Caco-2 (cell line): ENCODE data around the gene LRRC28. TPM values are rescaled to one million over a fixed set of nuclear protein-coding genes. Genes with fewer than 3 reads are reported as not detected.
A peak's percentile ranks its signal among the peaks of the same experiment; 100 is the strongest.

Source experiments
- BruUV-seq: library from RNA; stranded (reverse); fragments of 400-500 nt; replicated peaks from 2 replicates; lab custom pipeline; 2021; lab: Mats Ljungman, UMichigan
- CTCF ChIA-PET: fragments of 300-600 bp; sonication (Branson Sonifier 250); formaldehyde crosslinking; loops from one replicate; lab custom pipeline; 2022; ENCODE audit warnings: antibody characterized with exemption; lab: Charles Lee
- POLR2A ChIA-PET: fragments of 300-600 bp; sonication (Branson Sonifier 250); formaldehyde crosslinking; loops from one replicate; lab custom pipeline; 2022; ENCODE audit warnings: antibody characterized with exemption; lab: Charles Lee
- DNase-seq, 2 experiments: peaks; one replicate each; pipeline versions ENCODE4 v3.0.0 to v3.0.0-alpha.2; 2020 to 2022
- H3K27me3 ChIP-seq: replicated peaks from 2 replicates; pipeline ENCODE4 v1.6.0; 2011; ENCODE audit warnings: low read length; ENCODE audit not compliant: control insufficient read depth, insufficient read depth
- H3K36me3 ChIP-seq: 2 replicates; pipeline ENCODE4 v1.5.1; 2011; ENCODE audit warnings: low read length; ENCODE audit not compliant: control insufficient read depth, insufficient read depth
- H3K4me1 ChIP-seq: fragments of 250-450 bp; sonication (Bioruptor Pico); 2 replicates; pipeline ENCODE4 v1.5.1; 2020; ENCODE audit warnings: mild to moderate bottlenecking
- H3K4me3 ChIP-seq: 2 replicates; pipeline ENCODE4 v1.5.1; 2011; ENCODE audit warnings: low read depth, mild to moderate bottlenecking, control low read depth, low read length
- H3K9me3 ChIP-seq: fragments of 250-450 bp; sonication (Bioruptor Pico); 2 replicates; pipeline ENCODE4 v1.5.1; 2020; ENCODE audit warnings: mild to moderate bottlenecking, moderate library complexity
- H3K27ac Mint-ChIP-seq: one replicate; pipeline ENCODE4 v1.8.0; 2022; ENCODE audit warnings: mixed read lengths; ENCODE audit not compliant: unreplicated experiment
- H3K27me3 Mint-ChIP-seq: one replicate; pipeline ENCODE4 v1.8.0; 2022; ENCODE audit warnings: mixed read lengths; ENCODE audit not compliant: insufficient read depth, unreplicated experiment
- H3K36me3 Mint-ChIP-seq: one replicate; pipeline ENCODE4 v1.8.0; 2022; ENCODE audit warnings: mild to moderate bottlenecking, mixed read lengths; ENCODE audit not compliant: insufficient read depth, unreplicated experiment
- H3K4me1 Mint-ChIP-seq: one replicate; pipeline ENCODE4 v1.8.0; 2022; ENCODE audit warnings: low read depth, mixed read lengths; ENCODE audit not compliant: unreplicated experiment
- H3K4me3 Mint-ChIP-seq: one replicate; pipeline ENCODE4 v1.8.0; 2022; ENCODE audit warnings: mild to moderate bottlenecking, moderate library complexity, mixed read lengths; ENCODE audit not compliant: unreplicated experiment
- H3K9me3 Mint-ChIP-seq: one replicate; pipeline ENCODE4 v1.8.0; 2022; ENCODE audit warnings: mixed read lengths; ENCODE audit not compliant: unreplicated experiment
- CTCF ChIP-seq, 2 experiments: fragments of 200-600 bp in 1 of 2; IDR thresholded peaks; 1 replicate in 1 of 2; 2 replicates in 1 of 2; pipeline versions ENCODE4 v1.5.1 to v1.8.0; 2011 to 2022; ENCODE audit warnings: antibody characterized with exemption in 1 of 2, control low read depth in 1 of 2, inconsistent platforms in 1 of 2, low read depth in 1 of 2, low read length in 1 of 2, mild to moderate bottlenecking in 1 of 2, moderate library complexity in 1 of 2; ENCODE audit not compliant: insufficient read depth in 1 of 2, severe bottlenecking in 1 of 2, unreplicated experiment in 1 of 2
- intact Hi-C: fragments of 100-400 bp; cut with micrococcal nuclease; formaldehyde crosslinking; loops from one replicate; pipeline ENCODE4 v1.10.0; 2022; ENCODE audit not compliant: unreplicated experiment
- total RNA-seq: library from RNA; stranded (reverse); gene quantifications from 2 replicates; pipeline ENCODE4 v1.2.3, GENCODE V29; 2022

The LRRC28 gene
- total RNA-seq, 1 experiment from 2014 or later = 17.8 TPM

DNA sequence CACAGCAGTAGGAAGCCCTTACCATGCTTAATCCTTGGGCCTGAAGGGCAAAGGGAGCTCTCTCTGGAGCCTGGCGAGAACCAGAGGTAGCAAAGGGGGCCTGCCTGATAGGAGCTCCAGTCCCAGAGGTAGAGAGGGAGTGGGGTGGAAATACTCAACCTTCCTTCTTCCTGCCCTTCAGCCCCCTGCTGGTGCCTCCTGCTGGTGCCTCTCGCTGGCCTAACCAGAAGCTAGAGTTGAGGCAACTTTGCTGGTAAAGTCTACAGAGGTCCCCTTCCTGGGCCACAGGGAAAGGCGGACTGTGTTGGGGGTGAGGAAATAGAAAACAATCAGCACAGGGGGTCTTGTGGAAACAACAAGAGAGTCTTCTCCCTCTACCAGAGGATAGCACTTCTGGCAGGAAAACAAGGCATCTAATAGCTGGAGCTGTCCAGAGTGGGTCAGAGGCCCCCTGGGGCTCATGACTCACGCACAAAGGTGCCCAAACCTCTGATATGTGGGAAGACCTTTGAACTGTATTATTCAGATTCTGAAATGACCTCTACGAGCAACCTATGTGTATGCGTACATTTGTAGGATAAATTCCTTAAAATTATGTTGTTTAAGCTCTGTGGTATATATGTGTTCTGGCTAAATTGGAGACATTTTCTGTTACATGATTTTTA, 133.9 kb downstream of the LRRC28 start:
- Mint-ChIP-seq H3K27me3 (no peaks in the 10 kb centered on the region), H3K27ac (no peak overlapping the region), H3K36me3 (peaks cover 4% of the 10 kb centered on the region), H3K4me3 (no peak overlapping the region), H3K9me3 (no peaks in the 10 kb centered on the region), H3K4me1 (peaks cover 7% of the 10 kb centered on the region)
- ChIA-PET CTCF (interaction anchor here (0.6 to 1.3 kb wide), 3 partner anchors 97 to 348 kb away, joined by 3 to 11 read pairs (median 5); partner anchors contain the start of gene LYSMD4), POLR2A (no interaction called here)
- BruUV-seq = no TSS peak
- peak in 1 of 2 experiments; percentile 22 for TF ChIP-seq CTCF (IDR thresholded peaks at IDR 0.05; ENCODE audit: insufficient read depth in 1 of 2, low read depth in 1 of 2, low read length in 1 of 2, severe bottlenecking in 1 of 2, unreplicated experiment in 1 of 2)
- peak in 1 of 2 experiments; percentile 13 for DNase-seq
- peaks cover 17% of the 10 kb centered on the region for H3K4me1 ChIP-seq
- H3K4me3 ChIP-seq = no peak overlapping the region
- peaks cover 4% of the 10 kb centered on the region; the same call in 1 of the 2 replicates for H3K9me3 ChIP-seq
- intact Hi-C loops = no loop called here
- H3K27me3 ChIP-seq = no peaks in the 10 kb centered on the region
- H3K36me3 ChIP-seq = no peaks in the 10 kb centered on the region; the same call in 1 of the 2 replicates

- no peaks in the 10 kb centered on the region for H3K9me3 Mint-ChIP-seq
- peak in 1 of 2 experiments; percentile 10 for DNase-seq
- peaks cover 7% of the 10 kb centered on the region for H3K4me1 Mint-ChIP-seq
- Histone ChIP-seq H3K4me3 (no peak overlapping the region), H3K9me3 (peaks cover 4% of the 10 kb centered on the region; the same call in 1 of the 2 replicates), H3K36me3 (no peaks in the 10 kb centered on the region; the same call in 1 of the 2 replicates), H3K27me3 (no peaks in the 10 kb centered on the region), H3K4me1 (peaks cover 17% of the 10 kb centered on the region)
- intact Hi-C loops = no loop called here
- no peak overlapping the region for H3K4me3 Mint-ChIP-seq
- ChIA-PET CTCF (interaction anchor here (0.6 to 1.3 kb wide), 3 partner anchors 98 to 348 kb away, joined by 3 to 11 read pairs (median 5); partner anchors contain the start of gene LYSMD4), POLR2A (no interaction called here)
- H3K27me3 Mint-ChIP-seq = no peaks in the 10 kb centered on the region
- H3K27ac Mint-ChIP-seq = no peak overlapping the region
- TF ChIP-seq CTCF (IDR thresholded peaks at IDR 0.05; ENCODE audit: insufficient read depth in 1 of 2, low read depth in 1 of 2, low read length in 1 of 2, severe bottlenecking in 1 of 2, unreplicated experiment in 1 of 2) = no peak
- no TSS peak for BruUV-seq
- H3K36me3 Mint-ChIP-seq = peaks cover 4% of the 10 kb centered on the region
These were observed 134.6 kb downstream of the LRRC28 start for GRCh38 chr15:99385865-99386264.

DNA sequence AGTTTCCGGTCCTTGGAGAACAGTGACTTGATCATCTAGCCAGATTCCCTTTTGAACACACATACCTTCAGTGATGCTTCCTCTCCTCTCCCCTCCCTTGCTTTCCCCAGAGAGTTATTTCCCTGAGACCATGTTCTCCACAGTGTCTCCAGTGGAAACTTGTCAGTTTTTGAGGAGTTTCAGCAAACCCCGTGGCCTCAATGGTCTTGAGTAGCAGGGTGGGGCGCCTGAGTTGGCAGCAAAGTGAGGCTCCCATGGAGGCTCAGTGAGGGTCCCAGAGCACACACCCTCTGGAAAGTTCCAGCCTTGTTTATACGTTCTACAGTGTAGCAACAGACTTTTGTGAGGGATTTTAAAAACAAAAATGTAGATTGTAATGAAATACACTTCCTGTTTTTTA, 135.1 kb downstream of the LRRC28 start:
- Mint-ChIP-seq H3K4me3 (no peak overlapping the region), H3K4me1 (peaks cover 7% of the 10 kb centered on the region), H3K27me3 (no peaks in the 10 kb centered on the region), H3K27ac (no peak overlapping the region), H3K9me3 (no peaks in the 10 kb centered on the region), H3K36me3 (peaks cover 4% of the 10 kb centered on the region)
- CTCF ChIA-PET = interaction anchor here (1.3 kb wide), 1 partner anchor 318 kb away, joined by 5 read pairs; no protein-coding TSS in a partner anchor
- no peaks in the 10 kb centered on the region; the same call in 1 of the 2 replicates for H3K36me3 ChIP-seq
- H3K27me3 ChIP-seq = no peaks in the 10 kb centered on the region
- H3K4me1 ChIP-seq = peaks cover 17% of the 10 kb centered on the region
- H3K4me3 ChIP-seq = no peak overlapping the region
- BruUV-seq = no TSS peak
- peaks cover 4% of the 10 kb centered on the region; the same call in 1 of the 2 replicates for H3K9me3 ChIP-seq
- POLR2A ChIA-PET = no interaction called here
- no peak for DNase-seq
- no peak for TF ChIP-seq CTCF (IDR thresholded peaks at IDR 0.05; ENCODE audit: insufficient read depth in 1 of 2, low read depth in 1 of 2, low read length in 1 of 2, severe bottlenecking in 1 of 2, unreplicated experiment in 1 of 2)
- intact Hi-C loops = no loop called here
